NT2/D1 (cell line): Measurements from ENCODE around the gene PACC1.

Experiments used
- SUZ12 ChIP-seq: IDR thresholded peaks from 2 replicates; pipeline ENCODE4 v1.6.1; 2011; ENCODE audit not compliant: insufficient read length, insufficient read depth; ENCODE audit errors: extremely low read depth
- YY1 ChIP-seq: IDR thresholded peaks from 2 replicates; pipeline ENCODE4 v1.6.1; 2011; ENCODE audit not compliant: insufficient read length, insufficient read depth
- ZNF274 ChIP-seq: IDR thresholded peaks from 2 replicates; pipeline ENCODE4 v1.6.1; 2011; ENCODE audit warnings: mild to moderate bottlenecking, low read depth, low read length

GRCh38 chr1:212328248-212328647 is 86.4 kb downstream of the PACC1 start:
- TF ChIP-seq ZNF274 (no peak), YY1 (no peak), SUZ12 (no peak)
